Keratinocyte (primary cell): ENCODE measurements around the gene MLPH. TPM values are rescaled to one million over a fixed set of nuclear protein-coding genes. Genes with fewer than 3 reads are reported as not detected.

Experiments
- DNase-seq: peaks from one replicate; pipeline ENCODE4 v3.0.0-alpha.2; 2011; ENCODE audit warnings: low read depth, missing footprints, low spot score
- FAIRE-seq: peaks from 2 replicates; lab custom pipeline; 2011; peaks lifted over from hg19 to GRCh38; lab: Jason Lieb, UNC
- H2AFZ ChIP-seq: 2 replicates; pipeline ENCODE4 v1.6.0; 2012; ENCODE audit warnings: low read length, control low read depth, inconsistent platforms; ENCODE audit not compliant: control insufficient read depth
- H3K27ac ChIP-seq: 2 replicates; pipeline ENCODE4 v1.5.1; 2011; ENCODE audit warnings: low read length; ENCODE audit not compliant: control insufficient read depth, insufficient read depth
- H3K27me3 ChIP-seq: 3 replicates; pipeline ENCODE4 v1.6.0; 2011; ENCODE audit warnings: low read length; ENCODE audit not compliant: control insufficient read depth, insufficient read depth; ENCODE audit errors: extremely low read depth
- H3K36me3 ChIP-seq, 2 experiments: 2 replicates in 1 of 2; 3 replicates in 1 of 2; pipeline ENCODE4 v1.5.1; 2011; ENCODE audit warnings: low read length in 2 of 2, mild to moderate bottlenecking in 1 of 2; ENCODE audit not compliant: control insufficient read depth in 2 of 2, insufficient read depth in 2 of 2; ENCODE audit errors: extremely low read depth in 1 of 2
- H3K4me1 ChIP-seq: 3 replicates; pipeline ENCODE4 v1.5.1; 2011; ENCODE audit warnings: low read length; ENCODE audit not compliant: control insufficient read depth, insufficient read depth; ENCODE audit errors: extremely low read depth
- H3K4me2 ChIP-seq: 3 replicates; pipeline ENCODE4 v1.6.0; 2011; ENCODE audit warnings: low read depth, low read length; ENCODE audit not compliant: control insufficient read depth, insufficient read depth; ENCODE audit errors: extremely low read depth
- H3K4me3 ChIP-seq, 3 experiments: fragments of 200-600 bp in 1 of 3; sonication (generic) in 1 of 3; 2 replicates in 2 of 3; 3 replicates in 1 of 3; pipeline ENCODE4 v1.5.1; 2011 to 2016; ENCODE audit warnings: low read length in 3 of 3, mild to moderate bottlenecking in 3 of 3, control low read depth in 2 of 3, inconsistent platforms in 1 of 3, low read depth in 1 of 3, mixed read lengths in 1 of 3, mixed run types in 1 of 3, moderate library complexity in 1 of 3; ENCODE audit not compliant: control insufficient read depth in 2 of 3, insufficient read depth in 2 of 3; ENCODE audit errors: extremely low read depth in 1 of 3
- H3K79me2 ChIP-seq: 2 replicates; pipeline ENCODE4 v1.6.0; 2012; ENCODE audit warnings: low read length; ENCODE audit not compliant: control insufficient read depth, insufficient read depth
- H3K9ac ChIP-seq: 3 replicates; pipeline ENCODE4 v1.6.0; 2011; ENCODE audit warnings: low read length; ENCODE audit not compliant: control insufficient read depth, insufficient read depth; ENCODE audit errors: extremely low read depth
- H3K9me1 ChIP-seq: 3 replicates; pipeline ENCODE4 v1.6.0; 2011; ENCODE audit warnings: low read length; ENCODE audit not compliant: control insufficient read depth, insufficient read depth; ENCODE audit errors: extremely low read depth
- H3K9me3 ChIP-seq: 2 replicates; pipeline ENCODE4 v1.5.1; 2012; ENCODE audit warnings: low read depth, low read length; ENCODE audit not compliant: control insufficient read depth
- H4K20me1 ChIP-seq: 3 replicates; pipeline ENCODE4 v1.6.0; 2011; ENCODE audit warnings: low read length; ENCODE audit not compliant: control insufficient read depth, insufficient read depth; ENCODE audit errors: extremely low read depth
- EZH2 ChIP-seq: IDR thresholded peaks from one replicate; pipeline ENCODE4 v1.6.1; 2012; ENCODE audit warnings: inconsistent platforms, mild to moderate bottlenecking, low read length, moderate library complexity
- dilution Hi-C: fragments of 300-500 bp; cut with MboI; formaldehyde crosslinking; loops from one replicate; pipeline ENCODE4 v1.7.0; 2020; ENCODE audit warnings: low sequenced_read_pairs; ENCODE audit not compliant: extremely low pct_ligation_motif_present
- polyA plus RNA-seq, 5 experiments: library from polyadenylated mRNA; depleted of rRNA in 3 of 5; stranded (reverse) in 3 of 5; stranded (forward) in 1 of 5; unstranded in 1 of 5; fragments of >200 nt; gene quantifications; 1 replicate in 1 of 5; 2 replicates in 3 of 5; 3 replicates in 1 of 5; pipeline versions ENCODE4 v1.2.1 to v1.2.3, GENCODE V29; 2011 to 2012; ENCODE audit warnings: missing spikeins in 2 of 5, low read depth in 1 of 5, low replicate concordance in 1 of 5
- TF ChIP-seq, protein P1 (sequence below), 3 experiments: IDR thresholded peaks in 1 of 3; conservative IDR thresholded peaks in 1 of 3; optimal IDR thresholded peaks in 1 of 3; 2 replicates in 2 of 3; 3 replicates in 1 of 3; pipeline versions ENCODE3 to v1.5.1; 2011; ENCODE audit warnings: low read length in 3 of 3, mild to moderate bottlenecking in 3 of 3, moderate library complexity in 2 of 3, control low read depth in 1 of 3, inconsistent platforms in 1 of 3; ENCODE audit not compliant: insufficient read depth in 2 of 3; ENCODE audit errors: extremely low read depth in 1 of 3

MLPH gene
- polyA plus RNA-seq, 1 donor (not counting 4 experiments of a cell fraction or from before 2014, with no cell fraction given): 0.67 TPM

DNA sequence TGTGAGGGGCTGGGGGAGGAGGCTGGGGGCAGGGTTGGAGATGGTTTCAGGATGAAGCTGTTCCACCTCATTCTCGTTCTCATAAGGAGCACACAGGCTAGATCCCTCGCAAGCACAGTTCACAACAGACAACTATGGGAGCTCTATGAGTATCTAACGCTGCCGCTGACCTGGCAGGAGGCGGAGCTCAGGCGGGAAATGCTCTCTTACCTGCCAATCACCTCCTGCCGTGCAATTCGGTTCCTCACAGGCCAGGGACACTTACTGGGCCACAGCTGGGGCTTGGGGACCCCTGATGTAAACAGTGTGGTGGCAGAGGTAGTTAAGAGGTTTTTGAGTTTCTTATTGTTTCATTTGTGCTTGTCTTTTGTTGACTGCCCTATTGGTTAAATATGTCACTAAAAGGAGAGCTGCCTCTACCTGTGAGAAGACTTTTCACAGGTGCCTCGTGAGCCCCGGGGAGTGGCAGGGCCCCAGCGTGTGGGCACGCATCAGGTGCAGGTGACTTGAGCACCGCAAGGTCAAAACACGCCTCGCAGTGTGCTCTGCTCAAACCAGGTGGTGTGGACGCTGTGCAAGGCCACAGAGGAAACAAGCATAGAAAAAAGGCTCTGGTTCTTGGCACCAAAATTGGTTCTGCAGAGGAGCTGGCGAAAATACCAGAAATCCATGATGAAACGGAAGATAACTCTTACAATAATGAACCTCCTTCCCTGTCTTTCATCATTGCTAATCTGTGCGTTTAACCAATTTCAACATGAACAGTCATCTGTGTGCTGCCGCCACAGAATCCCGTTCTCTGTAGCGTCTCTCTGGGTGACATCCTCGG lies 10.2 kb downstream of the MLPH start:
- H3K4me1 ChIP-seq: peaks cover 8% of the 10 kb centered on the region
- dilution Hi-C loops: no loop called here
- no peaks in the 10 kb centered on the region for H3K36me3 ChIP-seq

DNA sequence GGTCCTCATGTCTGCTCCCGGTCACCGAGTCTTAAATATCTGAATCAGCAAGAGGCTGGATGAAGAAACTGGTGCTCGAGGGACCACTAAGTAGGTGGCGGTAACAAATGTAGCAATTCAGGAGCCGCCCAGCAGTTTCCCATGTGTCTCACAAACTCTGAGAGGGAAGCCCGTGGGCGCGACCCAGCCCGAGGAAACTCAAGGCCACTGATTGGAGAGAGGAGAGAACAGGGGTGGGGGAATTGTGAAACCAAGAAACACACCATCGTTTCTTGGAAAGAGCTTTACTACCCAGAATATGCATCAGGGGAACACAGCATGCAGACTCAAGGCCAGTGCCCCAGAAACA lies 10.8 kb downstream of the MLPH start:
- Histone ChIP-seq H3K9me1 (no peaks in the 10 kb centered on the region), H3K36me3 (no peaks in the 10 kb centered on the region), H3K27ac (no peak overlapping the region), H3K79me2 (no peaks in the 10 kb centered on the region), H4K20me1 (no peaks in the 10 kb centered on the region), H3K9me3 (no peaks in the 10 kb centered on the region), H3K9ac (no peak overlapping the region), H3K4me3 (no peak overlapping the region), H3K27me3 (peaks cover 8% of the 10 kb centered on the region), H3K4me2 (no peak overlapping the region), H2AFZ (no peak overlapping the region), H3K4me1 (peaks cover 12% of the 10 kb centered on the region)
- DNase-seq (no peak), FAIRE-seq (no peak)
- dilution Hi-C loops: no loop called here
- TF ChIP-seq, protein P1, sequence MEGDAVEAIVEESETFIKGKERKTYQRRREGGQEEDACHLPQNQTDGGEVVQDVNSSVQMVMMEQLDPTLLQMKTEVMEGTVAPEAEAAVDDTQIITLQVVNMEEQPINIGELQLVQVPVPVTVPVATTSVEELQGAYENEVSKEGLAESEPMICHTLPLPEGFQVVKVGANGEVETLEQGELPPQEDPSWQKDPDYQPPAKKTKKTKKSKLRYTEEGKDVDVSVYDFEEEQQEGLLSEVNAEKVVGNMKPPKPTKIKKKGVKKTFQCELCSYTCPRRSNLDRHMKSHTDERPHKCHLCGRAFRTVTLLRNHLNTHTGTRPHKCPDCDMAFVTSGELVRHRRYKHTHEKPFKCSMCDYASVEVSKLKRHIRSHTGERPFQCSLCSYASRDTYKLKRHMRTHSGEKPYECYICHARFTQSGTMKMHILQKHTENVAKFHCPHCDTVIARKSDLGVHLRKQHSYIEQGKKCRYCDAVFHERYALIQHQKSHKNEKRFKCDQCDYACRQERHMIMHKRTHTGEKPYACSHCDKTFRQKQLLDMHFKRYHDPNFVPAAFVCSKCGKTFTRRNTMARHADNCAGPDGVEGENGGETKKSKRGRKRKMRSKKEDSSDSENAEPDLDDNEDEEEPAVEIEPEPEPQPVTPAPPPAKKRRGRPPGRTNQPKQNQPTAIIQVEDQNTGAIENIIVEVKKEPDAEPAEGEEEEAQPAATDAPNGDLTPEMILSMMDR (optimal IDR thresholded peaks at IDR 0.05 in 1 of 3, IDR thresholded peaks at IDR 0.05 in 1 of 3, conservative IDR thresholded peaks at IDR 0.05 in 1 of 3; ENCODE audit: extremely low read depth in 1 of 3, insufficient read depth in 2 of 3, low read length in 3 of 3): no peak
- TF ChIP-seq EZH2: no peak

More for the DNA sequence above, 10.2 kb downstream of the MLPH start:
- DNase-seq: no peak
- no peaks in the 10 kb centered on the region for H3K9me3 ChIP-seq
- FAIRE-seq: no peak
- H3K79me2 ChIP-seq: no peaks in the 10 kb centered on the region
- H3K9ac ChIP-seq: no peak overlapping the region
- H3K27me3 ChIP-seq: peaks cover 8% of the 10 kb centered on the region
- H2AFZ ChIP-seq: no peak overlapping the region
- H3K9me1 ChIP-seq: no peaks in the 10 kb centered on the region
- no peaks in the 10 kb centered on the region for H4K20me1 ChIP-seq
- TF ChIP-seq EZH2: no peak
- TF ChIP-seq, protein P1 (optimal IDR thresholded peaks at IDR 0.05 in 1 of 3, IDR thresholded peaks at IDR 0.05 in 1 of 3, conservative IDR thresholded peaks at IDR 0.05 in 1 of 3; ENCODE audit: extremely low read depth in 1 of 3, insufficient read depth in 2 of 3, low read length in 3 of 3): no peak
- no peak overlapping the region for H3K27ac ChIP-seq
- H3K4me3 ChIP-seq: no peak overlapping the region
- H3K4me2 ChIP-seq: no peak overlapping the region
